Activated T-helper 17 cell treated with anti-CD3 and anti-CD28 coated beads, Interleukin-2, amount 50 U/mL, for 72 hours (primary cell): Measurements from ENCODE around the gene DEPP1. TPM values are rescaled to one million over a fixed set of nuclear protein-coding genes. Genes with fewer than 3 reads are reported as not detected.
A peak's percentile ranks its signal among the peaks of the same experiment; 100 is the strongest.

Experiments used
- ATAC-seq: fragments of 150-1000 bp; cut with Tn5 transposase; replicated peaks from 2 replicates; pipeline ENCODE4 v1.10.0; 2021; ENCODE audit warnings: mild to moderate bottlenecking, moderate library complexity
- H3K27ac Mint-ChIP-seq: one replicate; pipeline ENCODE4 v1.8.0; 2022; ENCODE audit warnings: mixed read lengths
- H3K27me3 Mint-ChIP-seq: one replicate; pipeline ENCODE4 v1.8.0; 2022; ENCODE audit warnings: mixed read lengths
- H3K36me3 Mint-ChIP-seq: one replicate; pipeline ENCODE4 v1.8.0; 2022; ENCODE audit warnings: low read depth, mild to moderate bottlenecking, mixed read lengths
- H3K4me1 Mint-ChIP-seq: one replicate; pipeline ENCODE4 v1.8.0; 2022; ENCODE audit warnings: mixed read lengths
- H3K4me3 Mint-ChIP-seq: one replicate; pipeline ENCODE4 v1.8.0; 2022; ENCODE audit warnings: mild to moderate bottlenecking, mixed read lengths
- H3K9me3 Mint-ChIP-seq: one replicate; pipeline ENCODE4 v1.8.0; 2022; ENCODE audit warnings: mixed read lengths
- total RNA-seq, 2 donors: library from RNA; stranded (reverse); gene quantifications; one replicate each; pipeline ENCODE4 v1.2.3, GENCODE V29; 2022

DEPP1 gene
- total RNA-seq, 2 donors from 2014 or later = 0.73 to 2.0 TPM

DNA sequence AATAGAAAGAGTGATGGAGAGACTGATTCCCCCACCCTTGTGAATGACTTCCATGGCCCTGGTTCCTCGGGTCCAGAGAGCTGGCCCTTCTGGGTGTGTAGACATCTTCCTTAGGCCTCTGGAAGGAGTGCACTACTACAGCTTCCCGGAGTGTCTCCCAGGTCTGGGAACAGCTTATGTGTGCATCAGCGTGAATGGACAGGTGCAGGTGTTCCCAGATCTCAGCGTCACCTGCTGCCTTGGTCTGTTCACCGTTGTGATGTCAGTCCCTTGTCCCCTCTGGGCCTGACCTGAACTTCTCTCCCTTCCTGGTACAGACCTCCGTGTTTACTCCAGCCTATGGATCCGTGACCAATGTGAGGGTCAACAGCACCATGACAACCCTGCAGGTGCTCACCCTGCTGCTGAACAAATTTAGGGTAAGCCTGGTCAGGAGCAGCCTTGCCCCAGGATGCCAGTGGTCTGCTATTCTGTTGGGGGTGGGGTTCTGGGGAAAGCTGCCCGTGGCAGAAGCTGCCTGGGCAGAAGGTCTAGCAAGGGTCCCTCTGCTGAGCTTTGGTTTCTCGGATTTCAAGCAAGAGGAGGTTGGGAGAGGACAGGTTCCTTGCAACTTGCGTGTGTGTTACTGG is 10.5 kb upstream of the DEPP1 start:
- no peaks in the 10 kb centered on the region for H3K36me3 Mint-ChIP-seq
- no peak for ATAC-seq
- no peak overlapping the region for H3K27ac Mint-ChIP-seq
- H3K4me1 Mint-ChIP-seq = no peaks in the 10 kb centered on the region
- H3K4me3 Mint-ChIP-seq = no peak overlapping the region
- H3K9me3 Mint-ChIP-seq = no peaks in the 10 kb centered on the region
- peaks cover 9% of the 10 kb centered on the region for H3K27me3 Mint-ChIP-seq

DNA sequence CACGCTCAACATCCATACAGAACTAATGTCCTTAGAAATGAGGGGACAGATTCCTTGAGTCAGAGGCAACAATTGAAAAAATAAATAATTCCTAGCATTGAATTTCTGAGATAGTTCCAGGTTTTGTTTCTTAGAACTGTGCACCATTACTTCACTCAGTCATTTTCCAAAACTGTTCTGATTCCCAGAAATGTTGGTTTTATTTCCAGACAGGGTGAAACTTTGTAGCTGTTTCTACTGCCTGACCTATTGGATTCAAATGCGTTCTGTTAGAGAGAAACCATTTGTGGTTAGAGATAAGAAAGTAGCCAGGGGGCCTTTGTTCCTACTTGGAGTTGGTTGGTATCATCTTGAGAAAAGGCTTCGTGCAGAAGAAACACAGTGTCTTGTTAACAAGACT is 8.1 kb upstream of the DEPP1 start:
- peak; percentile 14 for ATAC-seq
- Mint-ChIP-seq H3K27me3 (peaks cover 9% of the 10 kb centered on the region), H3K4me1 (no peaks in the 10 kb centered on the region), H3K4me3 (no peak overlapping the region), H3K9me3 (no peaks in the 10 kb centered on the region), H3K36me3 (no peaks in the 10 kb centered on the region), H3K27ac (no peak overlapping the region)

DNA sequence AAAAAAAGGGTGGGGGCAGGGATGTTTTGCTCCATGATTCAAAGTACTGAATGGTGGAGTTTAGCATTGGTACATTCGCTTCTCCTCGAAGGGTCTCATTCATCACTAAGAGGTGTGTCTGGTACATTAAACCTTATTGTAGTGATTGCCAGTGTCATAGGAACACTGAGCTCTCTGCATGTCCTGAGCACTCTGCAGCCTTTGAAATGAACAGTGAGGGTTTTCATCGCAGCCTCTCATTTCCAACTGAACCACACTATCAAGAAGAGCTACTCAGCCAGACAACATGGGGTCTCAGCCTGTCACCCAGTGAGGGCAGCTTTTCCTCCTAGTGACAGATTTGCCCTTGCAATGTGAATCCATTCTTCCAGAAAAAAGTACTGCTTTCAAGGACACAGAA is 7.6 kb upstream of the DEPP1 start:
- no peak for ATAC-seq
- H3K4me1 Mint-ChIP-seq = no peaks in the 10 kb centered on the region
- H3K27me3 Mint-ChIP-seq = peaks cover 9% of the 10 kb centered on the region
- no peaks in the 10 kb centered on the region for H3K9me3 Mint-ChIP-seq
- H3K27ac Mint-ChIP-seq = no peak overlapping the region
- no peak overlapping the region for H3K4me3 Mint-ChIP-seq
- H3K36me3 Mint-ChIP-seq = no peaks in the 10 kb centered on the region

DNA sequence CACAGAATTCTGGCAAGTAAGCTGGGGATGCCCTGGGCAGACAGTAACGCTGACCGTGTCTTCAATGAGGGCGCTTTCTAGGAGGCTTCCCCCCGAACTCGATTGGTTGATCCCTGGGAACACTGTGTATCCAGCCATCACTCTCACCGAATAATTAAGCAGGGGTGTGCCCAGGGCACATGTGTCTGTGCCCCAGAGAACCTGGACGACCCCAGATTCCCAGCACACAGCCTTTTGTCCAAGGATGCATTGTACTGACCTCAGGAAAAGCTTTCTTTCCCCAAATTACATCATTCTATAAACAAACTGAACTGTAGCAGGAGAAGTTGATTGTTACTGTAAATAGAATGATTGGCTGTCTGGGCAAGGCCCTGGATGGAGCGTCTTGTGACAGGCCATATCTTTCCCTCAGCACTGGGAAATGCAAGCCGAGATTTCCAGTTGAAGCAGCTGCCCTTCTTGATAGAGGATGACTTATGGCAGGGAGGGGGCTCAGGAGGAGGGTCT is 6.6 kb upstream of the DEPP1 start:
- peaks cover 7% of the 10 kb centered on the region for H3K27me3 Mint-ChIP-seq
- no peaks in the 10 kb centered on the region for H3K4me1 Mint-ChIP-seq
- no peak overlapping the region for H3K4me3 Mint-ChIP-seq
- H3K36me3 Mint-ChIP-seq = no peaks in the 10 kb centered on the region
- H3K27ac Mint-ChIP-seq = no peak overlapping the region
- ATAC-seq = no peak
- H3K9me3 Mint-ChIP-seq = no peaks in the 10 kb centered on the region

DNA sequence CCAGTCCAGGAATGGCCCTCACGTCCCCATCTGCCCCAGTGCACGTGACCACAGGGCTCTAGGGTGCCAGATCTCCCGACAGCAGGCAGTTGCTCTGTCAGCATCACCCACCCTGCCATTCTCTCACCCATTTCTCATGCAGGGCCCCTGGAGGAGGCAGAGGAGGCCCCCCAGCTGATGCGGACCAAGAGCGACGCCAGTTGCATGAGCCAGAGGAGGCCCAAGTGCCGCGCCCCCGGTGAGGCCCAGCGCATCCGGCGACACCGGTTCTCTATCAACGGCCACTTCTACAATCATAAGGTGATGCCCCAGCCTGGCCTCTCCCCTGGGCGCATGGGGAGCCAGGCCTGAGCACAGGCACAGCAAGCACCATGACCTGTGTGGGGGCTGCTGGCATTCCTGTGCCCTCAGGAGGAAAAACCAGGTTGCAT is 6.1 kb upstream of the DEPP1 start:
- no peaks in the 10 kb centered on the region for H3K36me3 Mint-ChIP-seq
- H3K27ac Mint-ChIP-seq = no peak overlapping the region
- H3K4me1 Mint-ChIP-seq = no peaks in the 10 kb centered on the region
- no peaks in the 10 kb centered on the region for H3K9me3 Mint-ChIP-seq
- no peak for ATAC-seq
- H3K27me3 Mint-ChIP-seq = peaks cover 5% of the 10 kb centered on the region
- no peak overlapping the region for H3K4me3 Mint-ChIP-seq

DNA sequence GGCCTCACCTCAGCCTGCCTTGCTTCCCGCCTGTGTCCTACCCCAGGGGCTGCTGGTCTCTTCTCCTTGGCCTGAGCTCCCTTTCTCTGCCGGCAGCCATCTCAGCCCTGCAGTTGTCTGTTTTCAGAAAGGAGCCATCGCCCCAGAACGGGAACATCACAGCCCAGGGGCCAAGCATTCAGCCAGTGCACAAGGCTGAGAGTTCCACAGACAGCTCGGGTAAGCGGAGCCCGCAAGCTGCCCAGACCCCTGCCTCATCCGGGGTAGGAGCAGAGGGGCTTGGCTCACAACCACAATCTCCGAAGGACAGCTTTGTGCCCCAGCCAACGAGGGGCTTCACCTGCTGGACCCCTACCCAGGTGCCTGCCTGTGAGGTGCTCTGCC is 5.3 kb upstream of the DEPP1 start:
- H3K27me3 Mint-ChIP-seq = peaks cover 5% of the 10 kb centered on the region
- H3K36me3 Mint-ChIP-seq = no peaks in the 10 kb centered on the region
- no peak overlapping the region for H3K27ac Mint-ChIP-seq
- no peak for ATAC-seq
- H3K9me3 Mint-ChIP-seq = no peaks in the 10 kb centered on the region
- no peak overlapping the region for H3K4me3 Mint-ChIP-seq
- H3K4me1 Mint-ChIP-seq = no peaks in the 10 kb centered on the region

DNA sequence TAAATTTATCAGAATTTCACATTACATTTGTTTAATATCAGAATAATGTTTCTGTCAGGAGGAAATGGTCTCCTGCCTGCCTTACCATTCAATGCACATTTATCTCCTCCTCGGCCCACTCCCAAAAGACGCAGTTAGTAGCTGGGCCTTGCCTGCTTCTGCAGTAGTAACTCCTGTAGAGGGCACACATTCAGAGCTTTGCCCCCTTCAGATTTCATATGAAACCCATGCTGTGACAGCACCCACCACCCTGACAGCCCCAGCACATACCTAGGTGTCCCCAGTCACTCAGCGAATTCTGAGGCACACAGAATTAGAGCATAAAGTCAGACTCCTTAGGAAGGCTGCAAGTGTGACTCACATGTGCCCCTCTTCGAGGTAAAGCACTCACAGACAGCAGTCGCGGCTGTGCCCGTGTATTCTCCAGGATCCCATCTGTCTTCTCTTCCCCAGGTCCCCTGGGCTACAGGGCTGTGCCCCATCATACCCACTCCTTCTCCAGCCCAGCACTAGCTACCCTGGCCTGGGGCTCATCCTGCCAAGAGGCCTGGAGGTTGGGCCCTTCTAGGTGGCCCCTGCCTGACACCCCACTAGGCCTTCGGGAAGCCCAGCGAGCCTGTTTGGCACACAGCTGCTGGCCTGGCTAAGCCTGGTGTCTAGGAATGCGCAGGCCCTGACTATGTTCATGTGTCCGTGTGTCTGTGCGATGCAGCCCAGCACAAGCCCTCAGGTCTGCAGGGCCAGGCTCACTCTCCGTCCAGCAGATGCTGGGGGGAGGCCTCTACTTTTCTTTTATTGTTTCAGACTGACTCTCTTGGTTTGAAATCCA is 4.7 kb upstream of the DEPP1 start:
- Mint-ChIP-seq H3K27me3 (peaks cover under 1% of the 10 kb centered on the region), H3K36me3 (no peaks in the 10 kb centered on the region), H3K4me1 (no peaks in the 10 kb centered on the region), H3K9me3 (no peaks in the 10 kb centered on the region), H3K4me3 (no peak overlapping the region), H3K27ac (no peak overlapping the region)
- ATAC-seq = no peak

DNA sequence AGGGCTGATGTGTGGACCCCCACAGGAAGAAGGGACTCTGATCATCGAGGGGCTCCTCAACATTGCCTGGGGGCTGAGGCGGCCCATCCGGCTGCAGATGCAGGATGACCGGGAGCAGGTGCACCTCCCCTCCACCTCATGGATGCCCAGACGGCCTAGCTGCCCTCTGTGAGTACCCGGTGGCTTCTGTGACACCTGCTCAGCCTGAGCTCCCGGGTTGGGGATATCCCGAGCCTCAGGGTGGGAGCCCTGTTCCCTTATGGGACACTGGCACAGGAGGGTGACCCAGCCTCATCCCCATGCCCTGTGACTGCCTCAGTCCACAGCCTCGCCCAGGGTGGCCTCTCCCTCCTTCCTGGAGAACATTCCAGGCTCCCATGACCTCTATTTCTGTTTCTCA is 3.9 kb upstream of the DEPP1 start:
- H3K27me3 Mint-ChIP-seq = no peaks in the 10 kb centered on the region
- H3K4me3 Mint-ChIP-seq = no peak overlapping the region
- H3K36me3 Mint-ChIP-seq = no peaks in the 10 kb centered on the region
- H3K4me1 Mint-ChIP-seq = no peaks in the 10 kb centered on the region
- ATAC-seq = no peak
- H3K27ac Mint-ChIP-seq = no peak overlapping the region
- H3K9me3 Mint-ChIP-seq = no peaks in the 10 kb centered on the region

DNA sequence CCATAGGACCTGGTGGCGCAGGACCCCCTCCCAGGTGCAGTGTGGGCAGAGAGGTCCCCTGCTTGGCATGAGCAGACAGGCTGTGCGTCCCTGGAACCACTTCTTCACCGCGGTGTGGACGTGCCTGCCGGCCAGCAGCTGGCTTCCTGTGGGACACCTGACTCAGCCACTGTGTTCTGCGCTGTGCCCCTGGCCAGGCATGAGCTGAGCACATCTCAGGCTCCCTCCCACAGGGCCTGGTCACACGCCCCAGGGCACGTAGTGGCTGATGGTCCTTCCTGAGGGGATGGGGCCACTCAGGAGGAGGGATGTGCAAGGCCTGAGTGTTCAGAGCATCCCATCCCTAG is 3.5 kb upstream of the DEPP1 start:
- H3K27ac Mint-ChIP-seq = no peak overlapping the region
- H3K36me3 Mint-ChIP-seq = no peaks in the 10 kb centered on the region
- H3K27me3 Mint-ChIP-seq = peaks cover under 1% of the 10 kb centered on the region
- no peak for ATAC-seq
- no peaks in the 10 kb centered on the region for H3K4me1 Mint-ChIP-seq
- H3K4me3 Mint-ChIP-seq = no peak overlapping the region
- no peaks in the 10 kb centered on the region for H3K9me3 Mint-ChIP-seq

DNA sequence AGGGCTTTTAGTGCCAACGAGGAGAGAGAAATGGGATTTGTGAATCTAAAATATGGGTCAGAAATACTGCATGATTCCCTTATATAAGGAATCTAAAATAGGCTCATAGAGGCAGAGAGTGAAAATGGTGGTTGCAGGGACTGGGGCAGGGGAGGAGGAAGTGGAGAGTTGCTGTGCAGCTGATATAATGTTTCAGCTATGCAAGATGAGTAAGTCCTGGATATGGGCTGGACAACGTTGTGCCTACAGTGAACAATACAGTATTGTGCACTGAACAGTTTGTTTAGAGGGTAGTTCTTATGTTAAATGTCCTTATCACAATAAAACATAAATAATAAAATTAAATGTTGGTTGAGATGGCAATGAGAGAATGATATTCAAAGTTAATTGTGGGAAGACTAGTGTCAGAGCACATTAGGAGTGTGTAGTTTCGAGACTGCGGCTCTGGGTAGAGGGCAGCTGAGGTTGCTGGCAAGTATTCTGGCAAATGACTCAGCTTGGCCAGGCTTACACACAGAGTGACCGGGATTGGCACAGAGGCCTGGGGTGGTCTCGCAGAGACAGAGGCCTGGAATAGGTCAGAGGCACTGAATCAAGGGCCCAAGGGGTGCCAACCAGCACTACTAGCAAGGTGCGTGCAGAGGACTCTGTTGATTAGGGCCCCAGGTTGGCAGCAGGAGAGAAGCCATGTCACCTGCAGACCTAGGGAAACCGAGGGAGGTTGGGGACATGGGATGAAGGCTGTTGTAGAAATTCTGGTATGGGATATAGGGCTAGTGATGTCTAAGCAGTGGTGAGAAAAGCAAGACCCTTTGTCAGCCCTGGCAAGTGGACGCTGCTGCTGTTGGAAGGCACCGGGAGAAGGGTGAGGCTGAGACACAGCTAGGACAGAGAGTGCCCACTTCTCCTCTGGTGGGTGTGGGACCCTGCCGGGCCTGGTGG is 2.8 kb upstream of the DEPP1 start:
- peak; percentile 45 for ATAC-seq
- no peak overlapping the region for H3K27ac Mint-ChIP-seq
- no peaks in the 10 kb centered on the region for H3K4me1 Mint-ChIP-seq
- no peaks in the 10 kb centered on the region for H3K36me3 Mint-ChIP-seq
- no peaks in the 10 kb centered on the region for H3K9me3 Mint-ChIP-seq
- H3K27me3 Mint-ChIP-seq = peaks cover 3% of the 10 kb centered on the region
- no peak overlapping the region for H3K4me3 Mint-ChIP-seq

DNA sequence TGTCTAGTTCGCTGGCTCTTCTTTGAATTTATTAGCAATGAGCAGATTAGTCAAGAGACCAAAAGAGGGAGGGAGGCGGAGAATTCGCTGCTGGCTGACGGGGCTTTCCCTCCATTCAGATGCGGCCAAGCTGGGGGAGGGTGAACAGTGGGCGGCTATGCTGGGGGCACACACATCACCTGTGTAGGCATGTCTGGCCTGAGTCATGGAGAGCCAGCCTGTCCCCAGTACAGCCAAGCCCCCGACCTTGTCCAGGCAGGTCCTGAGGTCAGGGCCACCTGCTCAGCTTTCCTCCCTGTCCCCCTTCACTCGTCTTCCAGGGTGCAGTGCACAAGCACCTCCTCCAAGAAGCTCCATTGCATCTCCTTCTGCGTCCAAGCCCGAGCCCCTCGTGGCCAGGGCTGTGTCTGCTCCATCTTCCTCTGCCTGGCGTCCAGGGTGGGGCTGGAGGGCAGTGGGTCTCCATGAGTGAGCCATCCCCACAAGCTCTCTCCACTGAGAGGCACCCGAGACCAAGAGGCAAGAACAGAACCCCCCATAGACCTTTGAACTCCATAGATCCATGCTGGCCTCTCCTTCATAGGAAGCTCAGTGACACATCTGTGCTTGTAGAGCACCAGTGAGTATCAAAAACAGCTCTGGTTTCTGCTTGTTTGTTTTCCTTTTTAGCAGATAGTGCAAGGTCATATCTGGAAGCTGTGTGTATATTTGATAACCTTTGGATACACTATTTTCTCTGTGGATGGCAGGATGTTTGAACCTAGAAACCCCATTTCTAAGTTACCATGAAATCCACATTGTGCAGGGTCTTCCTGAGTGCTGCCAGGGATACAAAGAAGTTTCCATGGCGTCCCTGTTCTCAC is 1.9 kb upstream of the DEPP1 start:
- Mint-ChIP-seq H3K4me3 (no peak overlapping the region), H3K9me3 (no peaks in the 10 kb centered on the region), H3K27ac (no peak overlapping the region), H3K4me1 (no peaks in the 10 kb centered on the region), H3K36me3 (no peaks in the 10 kb centered on the region), H3K27me3 (peaks cover 3% of the 10 kb centered on the region)
- no peak for ATAC-seq

DNA sequence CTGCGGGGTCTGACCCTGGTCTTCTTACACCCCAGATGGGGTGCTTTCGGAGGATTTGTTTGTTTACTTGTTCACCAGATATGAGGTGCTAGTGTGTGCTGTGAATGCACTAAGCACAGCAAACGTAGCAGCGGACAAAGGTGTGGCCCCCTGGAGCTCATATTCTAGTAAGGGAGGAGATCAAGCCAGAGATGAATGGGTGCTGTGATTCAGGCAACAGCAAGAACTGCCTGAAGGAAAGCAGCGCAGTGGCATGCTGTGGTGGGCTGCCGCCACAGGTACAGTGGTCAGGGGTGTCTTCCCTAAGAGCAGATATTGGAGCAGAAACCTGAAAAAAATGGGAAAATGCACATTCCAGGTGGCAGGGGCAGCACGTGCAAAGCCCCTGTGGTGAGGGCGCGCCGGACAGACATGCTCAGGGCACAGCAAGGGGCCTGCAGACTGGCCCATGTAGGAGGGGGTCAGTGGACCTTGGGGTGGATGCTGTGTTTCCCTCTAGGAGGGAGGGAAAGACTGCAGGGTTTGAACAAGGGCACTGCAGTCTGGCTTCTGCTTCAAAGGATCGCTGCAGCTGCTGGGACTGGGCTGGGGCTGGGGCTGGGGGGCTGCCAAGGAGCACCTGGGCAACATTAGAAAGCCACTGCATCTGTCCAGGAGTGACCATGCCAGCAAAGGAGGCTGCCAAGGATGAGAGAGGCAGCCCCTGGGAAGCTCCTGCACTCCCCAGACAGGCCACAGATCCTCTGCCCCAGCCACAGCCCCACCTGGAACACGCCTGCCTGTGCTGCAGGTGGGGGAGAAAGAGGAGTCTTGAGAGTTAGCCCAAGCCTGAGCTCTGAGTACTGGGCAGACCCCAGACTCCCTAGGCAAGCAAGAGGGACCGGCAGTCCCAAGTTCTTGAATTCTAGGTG is 927 bp upstream of the DEPP1 start:
- Mint-ChIP-seq H3K36me3 (no peaks in the 10 kb centered on the region), H3K27ac (no peak overlapping the region), H3K4me1 (no peaks in the 10 kb centered on the region), H3K27me3 (peaks cover 3% of the 10 kb centered on the region), H3K9me3 (no peaks in the 10 kb centered on the region), H3K4me3 (no peak overlapping the region)
- no peak for ATAC-seq

DNA sequence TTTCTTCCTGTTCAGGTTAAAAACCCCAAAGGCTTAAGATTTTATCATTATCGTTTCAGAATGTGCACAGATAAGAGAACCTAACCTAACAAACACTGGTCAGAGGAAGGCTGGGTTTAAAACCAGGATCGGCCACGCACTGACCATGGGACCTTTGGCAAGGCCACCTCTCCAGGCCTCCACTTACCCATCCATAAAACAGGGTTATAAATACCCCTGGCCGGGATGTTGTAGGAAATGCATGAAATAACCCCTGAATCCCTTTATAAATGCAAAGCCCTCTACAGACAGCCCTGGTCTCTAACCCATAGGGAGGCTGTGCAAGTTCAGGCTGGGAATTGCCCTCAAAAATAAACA is 418 bp downstream of the DEPP1 start:
- Mint-ChIP-seq H3K4me3 (no peak overlapping the region), H3K4me1 (no peaks in the 10 kb centered on the region), H3K27me3 (peaks cover 3% of the 10 kb centered on the region), H3K27ac (no peak overlapping the region), H3K9me3 (no peaks in the 10 kb centered on the region), H3K36me3 (no peaks in the 10 kb centered on the region)
- no peak for ATAC-seq
